C4-2B (cell line): ENCODE data around the gene FBXW11.

ENCODE experiments used
- ZFX ChIP-seq: fragments of 450-650 bp; IDR thresholded peaks from 2 replicates; pipeline ENCODE4 v1.6.1; 2017
- TF ChIP-seq, protein P1 (sequence below): fragments of 450-650 bp; conservative IDR thresholded peaks from 2 replicates; pipeline ENCODE4 v1.5.1; 2017; ENCODE audit warnings: mild to moderate bottlenecking

DNA sequence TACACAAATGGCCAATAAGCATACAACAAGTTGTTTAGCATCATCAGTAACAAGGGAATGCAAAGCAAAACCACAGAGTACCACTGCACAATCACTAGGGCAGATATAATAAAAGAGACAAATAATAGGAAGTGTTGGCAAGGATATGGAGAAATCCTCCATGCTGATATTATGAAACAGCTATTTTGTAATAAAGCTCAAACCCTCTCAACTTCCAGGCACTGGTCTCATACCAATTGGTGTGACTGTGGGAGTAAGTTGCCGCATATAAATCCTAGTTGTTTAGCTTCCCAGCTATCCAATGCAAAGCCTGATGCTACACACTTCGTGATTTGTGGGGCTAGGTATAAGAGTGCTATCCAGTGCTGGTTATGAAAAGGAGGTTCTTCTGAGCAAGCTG, 132.2 kb downstream of the FBXW11 start:
- TF ChIP-seq, protein P1, sequence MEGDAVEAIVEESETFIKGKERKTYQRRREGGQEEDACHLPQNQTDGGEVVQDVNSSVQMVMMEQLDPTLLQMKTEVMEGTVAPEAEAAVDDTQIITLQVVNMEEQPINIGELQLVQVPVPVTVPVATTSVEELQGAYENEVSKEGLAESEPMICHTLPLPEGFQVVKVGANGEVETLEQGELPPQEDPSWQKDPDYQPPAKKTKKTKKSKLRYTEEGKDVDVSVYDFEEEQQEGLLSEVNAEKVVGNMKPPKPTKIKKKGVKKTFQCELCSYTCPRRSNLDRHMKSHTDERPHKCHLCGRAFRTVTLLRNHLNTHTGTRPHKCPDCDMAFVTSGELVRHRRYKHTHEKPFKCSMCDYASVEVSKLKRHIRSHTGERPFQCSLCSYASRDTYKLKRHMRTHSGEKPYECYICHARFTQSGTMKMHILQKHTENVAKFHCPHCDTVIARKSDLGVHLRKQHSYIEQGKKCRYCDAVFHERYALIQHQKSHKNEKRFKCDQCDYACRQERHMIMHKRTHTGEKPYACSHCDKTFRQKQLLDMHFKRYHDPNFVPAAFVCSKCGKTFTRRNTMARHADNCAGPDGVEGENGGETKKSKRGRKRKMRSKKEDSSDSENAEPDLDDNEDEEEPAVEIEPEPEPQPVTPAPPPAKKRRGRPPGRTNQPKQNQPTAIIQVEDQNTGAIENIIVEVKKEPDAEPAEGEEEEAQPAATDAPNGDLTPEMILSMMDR, result no peak
- no peak for TF ChIP-seq ZFX
